Caki2 (cell line): ENCODE results near the gene EVX1. TPM values are rescaled to one million over a fixed set of nuclear protein-coding genes. Genes with fewer than 3 reads are reported as not detected.

Source experiments
- DNase-seq: peaks from one replicate; pipeline ENCODE4 v3.0.0-alpha.2; 2015; ENCODE audit warnings: low read depth
- in situ Hi-C: cut with HindIII; loops from 2 replicates; pipeline ENCODE4 v1.10.0; 2016; ENCODE audit warnings: low sequenced_read_pairs, low pct_unique_long_range_greater_than_20kb, mixed read lengths
- total RNA-seq: library from RNA; depleted of rRNA; stranded (reverse); fragments of >200 nt; shearing (Covaris generic); gene quantifications from 2 replicates; pipeline ENCODE4 v1.2.3, GENCODE V29; 2014; ENCODE audit warnings: low replicate concordance

EVX1 gene
- total RNA-seq, 1 experiment from 2014 or later = not detected

GRCh38 chr7:27221201-27221797, 21.3 kb upstream of the EVX1 start:
- no peak for DNase-seq
- in situ Hi-C loops = no loop called here

GRCh38 chr7:27223941-27224575, 18.5 kb upstream of the EVX1 start:
- in situ Hi-C loops = no loop called here
- no peak for DNase-seq

GRCh38 chr7:27224983-27225934, 17.3 kb upstream of the EVX1 start:
- DNase-seq = no peak
- in situ Hi-C loops = no loop called here

GRCh38 chr7:27229448-27229847, 13.2 kb upstream of the EVX1 start:
- no peak for DNase-seq
- in situ Hi-C loops = no loop called here

- DNase-seq = peak; percentile 72
- in situ Hi-C loops = no loop called here
Measured at GRCh38 chr7:27235387-27236311, 7.0 kb upstream of the EVX1 start.

GRCh38 chr7:27237735-27238334, 4.8 kb upstream of the EVX1 start:
- DNase-seq = peak; percentile 10
- in situ Hi-C loops = no loop called here

GRCh38 chr7:27238979-27239386, 3.6 kb upstream of the EVX1 start:
- in situ Hi-C loops = no loop called here
- no peak for DNase-seq

GRCh38 chr7:27239387-27240014, 3.1 kb upstream of the EVX1 start:
- in situ Hi-C loops = no loop called here
- DNase-seq = no peak

- in situ Hi-C loops = no loop called here
- no peak for DNase-seq
Measured at GRCh38 chr7:27240015-27240731, 2.4 kb upstream of the EVX1 start.

GRCh38 chr7:27241189-27242056, 1.2 kb upstream of the EVX1 start:
- in situ Hi-C loops = no loop called here
- no peak for DNase-seq

- in situ Hi-C loops = no loop called here
- DNase-seq = no peak
Measured at GRCh38 chr7:27242154-27242553, 448 bp upstream of the EVX1 start.

GRCh38 chr7:27243340-27244163, 950 bp downstream of the EVX1 start:
- in situ Hi-C loops = no loop called here

GRCh38 chr7:27244488-27245123, 2.0 kb downstream of the EVX1 start:
- in situ Hi-C loops = no loop called here
- DNase-seq = no peak

More at GRCh38 chr7:27243340-27244163, 950 bp downstream of the EVX1 start:
- no peak for DNase-seq

- in situ Hi-C loops = no loop called here
- no peak for DNase-seq
Measured at GRCh38 chr7:27245124-27245797, 2.7 kb downstream of the EVX1 start.
